Measurements from ENCODE around the gene AS3MT. TPM values are rescaled to one million over a fixed set of nuclear protein-coding genes. Genes with fewer than 3 reads are reported as not detected.

The AS3MT gene
- total and polyA plus RNA-seq, 2 experiments from 2014 or later = 0.49 to 2.3 TPM

- DNase-seq = no peak
- TF ChIP-seq EZH2phosphoT487 (IDR thresholded peaks at IDR 0.05; ENCODE audit: insufficient read depth, low read depth) (no peak), EZH2 (IDR thresholded peaks at IDR 0.05; ENCODE audit: insufficient read depth, poor library complexity, severe bottlenecking) (no peak)
- no peak overlapping the region for H3K4me2 ChIP-seq (ENCODE audit: unreplicated experiment)
- no peaks in the 10 kb centered on the region for H3K9me3 ChIP-seq (ENCODE audit: low read depth)
- no peaks in the 10 kb centered on the region for H3K27me3 ChIP-seq (replicated peaks; ENCODE audit: insufficient read depth)
- H4K20me1 ChIP-seq (ENCODE audit: insufficient read depth) = no peaks in the 10 kb centered on the region
- H3K4me1 ChIP-seq (ENCODE audit: insufficient read depth) = peaks cover 19% of the 10 kb centered on the region
- H3K9ac ChIP-seq = no peak overlapping the region
- no peaks in the 10 kb centered on the region for H3K9me2 ChIP-seq (ENCODE audit: insufficient read depth)
- H3K27ac ChIP-seq = no peak overlapping the region
- 38 to 44% methylated on average over 2 of the region's 2 CpGs for WGBS, 2 experiments (ENCODE audit: low coverage in 1 of 2, low lambda C conversion rate in 2 of 2, missing lambda C conversion rate in 2 of 2)
- H3K36me3 ChIP-seq (ENCODE audit: low read depth) = no peaks in the 10 kb centered on the region
- no peak overlapping the region for H3K4me3 ChIP-seq
- H3K79me2 ChIP-seq (ENCODE audit: insufficient read depth) = peaks cover 29% of the 10 kb centered on the region
- peaks cover 16% of the 10 kb centered on the region for H3F3A ChIP-seq (ENCODE audit: insufficient read depth)
- no peak overlapping the region for H2AFZ ChIP-seq
- in situ Hi-C loops (cut with MboI) = no loop called here
These were observed 9.4 kb upstream of the AS3MT start for GRCh38 chr10:102859911-102860310.

- TF ChIP-seq EZH2phosphoT487 (IDR thresholded peaks at IDR 0.05; ENCODE audit: insufficient read depth, low read depth) = no peak
- TF ChIP-seq EZH2 (IDR thresholded peaks at IDR 0.05; ENCODE audit: insufficient read depth, poor library complexity, severe bottlenecking) = no peak
- Histone ChIP-seq H3K79me2 (ENCODE audit: insufficient read depth) (peaks cover 1% of the 10 kb centered on the region; the same call in 1 of the 2 replicates), H3K9ac (no peak overlapping the region), H3K27me3 (replicated peaks; ENCODE audit: insufficient read depth) (no peaks in the 10 kb centered on the region), H3K9me3 (ENCODE audit: low read depth) (no peaks in the 10 kb centered on the region), H3K4me3 (no peak overlapping the region), H3K27ac (no peak overlapping the region), H3K9me2 (ENCODE audit: insufficient read depth) (no peaks in the 10 kb centered on the region), H3K36me3 (ENCODE audit: low read depth) (no peaks in the 10 kb centered on the region), H3K4me2 (ENCODE audit: unreplicated experiment) (no peak overlapping the region), H3K4me1 (ENCODE audit: insufficient read depth) (no peaks in the 10 kb centered on the region), H3F3A (ENCODE audit: insufficient read depth) (no peaks in the 10 kb centered on the region), H4K20me1 (ENCODE audit: insufficient read depth) (no peaks in the 10 kb centered on the region), H2AFZ (no peak overlapping the region)
- in situ Hi-C loops (cut with MboI) = no loop called here
- no peak for DNase-seq
- 96% methylated on average over 2 of the region's 2 CpGs for WGBS, 2 experiments (ENCODE audit: low coverage in 1 of 2, low lambda C conversion rate in 2 of 2, missing lambda C conversion rate in 2 of 2)
These were observed 5.6 kb upstream of the AS3MT start for GRCh38 chr10:102863660-102864059.

GRCh38 chr10:102865620-102866019, 3.6 kb upstream of the AS3MT start:
- Histone ChIP-seq H3K79me2 (ENCODE audit: insufficient read depth) (no peaks in the 10 kb centered on the region), H3K27ac (no peak overlapping the region), H3F3A (ENCODE audit: insufficient read depth) (no peaks in the 10 kb centered on the region), H3K27me3 (replicated peaks; ENCODE audit: insufficient read depth) (no peaks in the 10 kb centered on the region), H3K4me3 (no peak overlapping the region), H3K4me2 (ENCODE audit: unreplicated experiment) (no peak overlapping the region), H4K20me1 (ENCODE audit: insufficient read depth) (no peaks in the 10 kb centered on the region), H3K9me2 (ENCODE audit: insufficient read depth) (no peaks in the 10 kb centered on the region), H3K9me3 (ENCODE audit: low read depth) (no peaks in the 10 kb centered on the region), H2AFZ (no peak overlapping the region), H3K9ac (no peak overlapping the region), H3K4me1 (ENCODE audit: insufficient read depth) (no peaks in the 10 kb centered on the region), H3K36me3 (ENCODE audit: low read depth) (no peaks in the 10 kb centered on the region)
- DNase-seq = no peak
- 96 to 97% methylated on average over 3 of the region's 3 CpGs for WGBS, 2 experiments (ENCODE audit: low coverage in 1 of 2, low lambda C conversion rate in 2 of 2, missing lambda C conversion rate in 2 of 2)
- TF ChIP-seq EZH2phosphoT487 (IDR thresholded peaks at IDR 0.05; ENCODE audit: insufficient read depth, low read depth) (no peak), EZH2 (IDR thresholded peaks at IDR 0.05; ENCODE audit: insufficient read depth, poor library complexity, severe bottlenecking) (no peak)
- in situ Hi-C loops (cut with MboI) = no loop called here

GRCh38 chr10:102868911-102869257, 386 bp upstream of the AS3MT start:
- Histone ChIP-seq H3K27me3 (replicated peaks; ENCODE audit: insufficient read depth) (no peaks in the 10 kb centered on the region), H3K4me1 (ENCODE audit: insufficient read depth) (no peaks in the 10 kb centered on the region), H3K9me3 (ENCODE audit: low read depth) (no peaks in the 10 kb centered on the region), H3K36me3 (ENCODE audit: low read depth) (no peaks in the 10 kb centered on the region), H4K20me1 (ENCODE audit: insufficient read depth) (no peaks in the 10 kb centered on the region), H3F3A (ENCODE audit: insufficient read depth) (no peaks in the 10 kb centered on the region), H3K79me2 (ENCODE audit: insufficient read depth) (no peaks in the 10 kb centered on the region), H3K9ac (peak overlapping the region; percentile 61), H3K4me3 (peak overlapping the region; percentile 68), H3K27ac (no peak overlapping the region), H3K4me2 (ENCODE audit: unreplicated experiment) (peak overlapping the region; percentile 86), H2AFZ (peak overlapping the region; percentile 79), H3K9me2 (ENCODE audit: insufficient read depth) (no peaks in the 10 kb centered on the region)
- TF ChIP-seq EZH2 (IDR thresholded peaks at IDR 0.05; ENCODE audit: insufficient read depth, poor library complexity, severe bottlenecking) = no peak
- TF ChIP-seq EZH2phosphoT487 (IDR thresholded peaks at IDR 0.05; ENCODE audit: insufficient read depth, low read depth) = no peak
- in situ Hi-C loops (cut with MboI) = no loop called here
- 47 to 50% methylated on average over 5 of the region's 5 CpGs for WGBS, 2 experiments (ENCODE audit: low coverage in 1 of 2, low lambda C conversion rate in 2 of 2, missing lambda C conversion rate in 2 of 2)
- DNase-seq = peak; percentile 5

GRCh38 chr10:102870221-102870620, 951 bp downstream of the AS3MT start:
- H3K79me2 ChIP-seq (ENCODE audit: insufficient read depth) = no peaks in the 10 kb centered on the region
- H2AFZ ChIP-seq = peak overlapping the region; percentile 79
- H3K4me1 ChIP-seq (ENCODE audit: insufficient read depth) = no peaks in the 10 kb centered on the region
- H3K9ac ChIP-seq = no peak overlapping the region
- TF ChIP-seq EZH2phosphoT487 (IDR thresholded peaks at IDR 0.05; ENCODE audit: insufficient read depth, low read depth) (no peak), EZH2 (IDR thresholded peaks at IDR 0.05; ENCODE audit: insufficient read depth, poor library complexity, severe bottlenecking) (no peak)
- no peak overlapping the region for H3K4me3 ChIP-seq
- WGBS, 2 experiments (ENCODE audit: low coverage in 1 of 2, low lambda C conversion rate in 2 of 2, missing lambda C conversion rate in 2 of 2) = 82% methylated on average over 10 of the region's 10 CpGs
- no peaks in the 10 kb centered on the region for H3K9me3 ChIP-seq (ENCODE audit: low read depth)
- H3F3A ChIP-seq (ENCODE audit: insufficient read depth) = no peaks in the 10 kb centered on the region
- H3K9me2 ChIP-seq (ENCODE audit: insufficient read depth) = no peaks in the 10 kb centered on the region
- H3K4me2 ChIP-seq (ENCODE audit: unreplicated experiment) = no peak overlapping the region
- in situ Hi-C loops (cut with MboI) = no loop called here
- no peak for DNase-seq
- no peaks in the 10 kb centered on the region for H3K36me3 ChIP-seq (ENCODE audit: low read depth)
- H3K27me3 ChIP-seq (replicated peaks; ENCODE audit: insufficient read depth) = no peaks in the 10 kb centered on the region
- no peaks in the 10 kb centered on the region for H4K20me1 ChIP-seq (ENCODE audit: insufficient read depth)
- H3K27ac ChIP-seq = no peak overlapping the region
